Retinal pigment epithelial cell (primary cell): ENCODE measurements around the gene OPA1.

Experiments
- DNase-seq: peaks from one replicate; pipeline ENCODE4 v3.0.0-alpha.2; 2010; ENCODE audit warnings: low read depth
- H3K4me3 ChIP-seq: 2 replicates; pipeline ENCODE4 v1.5.1; 2011; ENCODE audit warnings: mild to moderate bottlenecking, low read length, control low read depth, moderate library complexity
- CTCF ChIP-seq: conservative IDR thresholded peaks from 2 replicates; pipeline ENCODE4 v1.5.1; 2011; ENCODE audit warnings: low read depth, low read length, control low read depth, inconsistent platforms

OPA1 gene

GRCh38 chr3:193660698-193661411 is 67.8 kb downstream of the OPA1 start:
- no peak for DNase-seq
- TF ChIP-seq CTCF, result no peak
- H3K4me3 ChIP-seq, result no peak overlapping the region

GRCh38 chr3:193662757-193663322 is 69.8 kb downstream of the OPA1 start:
- no peak overlapping the region for H3K4me3 ChIP-seq
- no peak for TF ChIP-seq CTCF
- DNase-seq, result no peak

- DNase-seq, result no peak
- H3K4me3 ChIP-seq, result no peak overlapping the region
- TF ChIP-seq CTCF, result peak; percentile 31
Measured at GRCh38 chr3:193665370-193665989, 72.5 kb downstream of the OPA1 start.

- DNase-seq, result no peak
- no peak overlapping the region for H3K4me3 ChIP-seq
- peak; percentile 23 for TF ChIP-seq CTCF
Measured at GRCh38 chr3:193673845-193674244, 80.8 kb downstream of the OPA1 start.

GRCh38 chr3:193674714-193675113 is 81.7 kb downstream of the OPA1 start:
- TF ChIP-seq CTCF, result no peak
- DNase-seq, result no peak
- no peak overlapping the region for H3K4me3 ChIP-seq

- no peak for DNase-seq
- no peak for TF ChIP-seq CTCF
- H3K4me3 ChIP-seq, result no peak overlapping the region
Measured at GRCh38 chr3:193677734-193678133, 84.7 kb downstream of the OPA1 start.

- no peak for TF ChIP-seq CTCF
- no peak for DNase-seq
Measured at GRCh38 chr3:193680220-193680619, 87.2 kb downstream of the OPA1 start.

More at GRCh38 chr3:193680220-193680619, 87.2 kb downstream of the OPA1 start:
- H3K4me3 ChIP-seq, result no peak overlapping the region
